Measurements from ENCODE around the gene GLCE. TPM values are rescaled to one million over a fixed set of nuclear protein-coding genes. Genes with fewer than 3 reads are reported as not detected.

Gene GLCE
- total and polyA plus RNA-seq, 11 donors: 4.0 to 14.3 (median 8.4) TPM

GRCh38 chr15:69185216-69185615 lies 24.8 kb downstream of the GLCE start:
- Histone ChIP-seq H3K36me3 (no peaks in the 10 kb centered on the region), H3K27me3 (no peaks in the 10 kb centered on the region), H3K9me3 (peaks cover 0 to 13% (median 0%) of the 10 kb centered on the region in 12 donors), H3K4me3 (no peak overlapping the region), H3K27ac (no peak overlapping the region), H3K4me1 (peaks cover 0 to 4% (median 0%) of the 10 kb centered on the region in 12 donors)
- WGBS, 4 donors: 98 to 100% (median 100%) methylated on average over 1 of the region's 1 CpG
- no peak for DNase-seq
- TF ChIP-seq CTCF (IDR thresholded peaks at IDR 0.05): no peak
- TF ChIP-seq POLR2A (IDR thresholded peaks at IDR 0.05): no peak
- intact Hi-C loops (cut with DNase I): no loop called here
- ATAC-seq: no peak

GRCh38 chr15:69185706-69186105 lies 25.3 kb downstream of the GLCE start:
- Histone ChIP-seq H3K27me3 (no peaks in the 10 kb centered on the region), H3K27ac (no peak overlapping the region), H3K9me3 (peaks cover 0 to 18% (median 2%) of the 10 kb centered on the region in 12 donors), H3K4me1 (peaks cover 0 to 4% (median 0%) of the 10 kb centered on the region in 12 donors), H3K36me3 (no peaks in the 10 kb centered on the region), H3K4me3 (no peak overlapping the region)
- 93 to 98% (median 97%) methylated on average over 3 of the region's 3 CpGs for WGBS, 4 donors
- no peak for ATAC-seq
- no peak for TF ChIP-seq POLR2A (IDR thresholded peaks at IDR 0.05)
- TF ChIP-seq CTCF (IDR thresholded peaks at IDR 0.05): no peak
- intact Hi-C loops (cut with DNase I): no loop called here
- DNase-seq: no peak

- H3K27me3 ChIP-seq: no peaks in the 10 kb centered on the region
- no peak overlapping the region for H3K27ac ChIP-seq
- no peak overlapping the region for H3K4me3 ChIP-seq
- peaks cover 0 to 23% (median 3%) of the 10 kb centered on the region in 12 donors for H3K9me3 ChIP-seq
- intact Hi-C loops (cut with DNase I): no loop called here
- H3K4me1 ChIP-seq: peaks cover 5 to 31% (median 8%) of the 10 kb centered on the region in 12 donors
- ATAC-seq (no peak), DNase-seq (no peak)
- 90 to 97% (median 95%) methylated on average over 6 of the region's 6 CpGs for WGBS, 4 donors
- no peak for TF ChIP-seq POLR2A (IDR thresholded peaks at IDR 0.05)
- no peak for TF ChIP-seq CTCF (IDR thresholded peaks at IDR 0.05)
- no peaks in the 10 kb centered on the region for H3K36me3 ChIP-seq
Observed at GRCh38 chr15:69189157-69189556, 28.7 kb downstream of the GLCE start.

GRCh38 chr15:69190091-69190490 lies 29.7 kb downstream of the GLCE start:
- Histone ChIP-seq H3K27ac (no peak overlapping the region), H3K4me1 (peaks cover 7 to 40% (median 16%) of the 10 kb centered on the region in 12 donors), H3K27me3 (no peaks in the 10 kb centered on the region), H3K4me3 (no peak overlapping the region), H3K9me3 (peaks cover 0 to 23% (median 3%) of the 10 kb centered on the region in 12 donors), H3K36me3 (no peaks in the 10 kb centered on the region)
- TF ChIP-seq POLR2A (IDR thresholded peaks at IDR 0.05): no peak
- TF ChIP-seq CTCF (IDR thresholded peaks at IDR 0.05): no peak
- ATAC-seq (no peak), DNase-seq (no peak)
- intact Hi-C loops (cut with DNase I): no loop called here

Data from heart left ventricle (tissue), 16 donors.